ENCODE results near the gene CTSA. TPM values are rescaled to one million over a fixed set of nuclear protein-coding genes. Genes with fewer than 3 reads are reported as not detected.

The CTSA gene
- total RNA-seq: 100 to 1,000 TPM in 1 of 2 donors, 10 to 100 TPM in 1; 83.8 to 116 TPM

DNA sequence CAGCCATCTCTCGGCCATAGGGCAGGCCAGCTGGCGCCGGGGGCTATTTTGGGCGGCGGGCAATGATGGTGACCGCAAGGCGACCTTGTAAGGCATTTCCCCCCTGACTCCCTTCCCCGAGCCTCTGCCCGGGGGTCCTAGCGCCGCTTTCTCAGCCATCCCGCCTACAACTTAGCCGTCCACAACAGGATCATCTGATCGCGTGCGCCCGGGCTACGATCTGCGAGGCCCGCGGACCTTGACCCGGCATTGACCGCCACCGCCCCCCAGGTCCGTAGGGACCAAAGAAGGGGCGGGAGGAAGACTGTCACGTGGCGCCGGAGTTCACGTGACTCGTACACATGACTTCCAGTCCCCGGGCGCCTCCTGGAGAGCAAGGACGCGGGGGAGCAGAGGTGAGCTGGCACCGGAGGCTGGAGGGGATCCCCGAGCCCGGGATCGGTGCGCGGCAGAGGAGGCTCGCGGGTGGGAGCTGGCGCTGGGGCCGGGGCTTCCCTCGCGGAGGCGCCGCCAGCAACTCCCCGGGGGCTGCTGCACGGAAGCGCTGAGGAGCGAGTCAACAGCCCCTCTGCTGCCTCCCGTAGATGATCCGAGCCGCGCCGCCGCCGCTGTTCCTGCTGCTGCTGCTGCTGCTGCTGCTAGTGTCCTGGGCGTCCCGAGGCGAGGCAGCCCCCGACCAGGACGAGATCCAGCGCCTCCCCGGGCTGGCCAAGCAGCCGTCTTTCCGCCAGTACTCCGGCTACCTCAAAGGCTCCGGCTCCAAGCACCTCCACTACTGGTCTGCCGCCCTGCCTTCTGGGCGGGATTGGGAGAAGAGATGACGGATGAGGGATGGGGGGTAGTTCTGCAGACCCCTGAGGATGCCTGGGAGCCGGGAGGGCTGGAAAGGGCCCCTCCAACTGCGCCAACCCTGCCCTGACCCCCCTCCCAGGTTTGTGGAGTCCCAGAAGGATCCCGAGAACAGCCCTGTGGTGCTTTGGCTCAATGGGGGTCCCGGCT, at the start of gene CTSA, which contains the start of gene NEURL2:
Gene CTSA, plus strand, starts transcription at position 351 of the 999 bp plus-strand sequence. Its CDS starts 234 bp downstream, at position 585.
Gene NEURL2, minus strand, starts transcription at position 224 of the 999 bp plus-strand sequence. Its CDS starts 217 bp downstream, at position 7.
- peak within 1 kb of the TSS; percentile 65 to 82 for H3K4me3 ChIP-seq
- peaks cover 36% of the 10 kb centered on the region for H3K36me3 ChIP-seq
- DNase-seq (ENCODE audit: low spot score): peak; percentile 97

DNA sequence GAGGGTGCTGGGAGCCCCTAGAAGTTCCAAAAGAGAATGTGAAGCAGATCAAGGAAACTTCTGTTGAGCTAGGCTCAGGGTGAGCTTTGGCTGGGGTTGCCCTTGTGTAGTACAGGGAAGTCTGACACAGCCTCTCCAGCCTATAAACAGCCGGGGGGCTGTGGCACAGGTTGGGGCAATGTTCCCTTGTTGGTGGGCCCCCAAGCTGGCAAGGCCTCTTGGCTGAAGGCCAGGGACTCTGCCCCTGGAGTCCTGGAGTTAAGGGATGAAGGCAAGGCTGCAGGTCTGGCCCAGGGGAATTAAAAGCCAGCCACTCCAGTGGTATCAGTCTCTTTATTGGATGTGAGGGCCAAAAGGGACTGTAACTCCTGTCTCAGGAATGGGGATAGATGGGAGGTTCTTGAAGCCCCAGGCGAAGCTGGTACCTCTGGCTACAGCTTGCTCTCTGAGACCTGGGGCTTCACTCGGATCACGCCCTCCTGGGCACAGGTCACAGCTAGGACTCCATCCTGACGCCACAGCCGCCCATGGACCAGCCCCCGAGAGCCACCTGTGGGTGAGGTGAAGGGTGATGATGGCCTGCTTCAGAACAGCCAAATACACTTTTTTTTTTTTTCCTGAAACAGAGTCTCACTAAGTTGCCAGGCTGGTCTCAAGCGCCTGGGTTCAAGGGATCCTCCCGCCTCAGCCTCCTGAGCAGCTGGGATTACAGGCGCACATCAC, 49.6 kb upstream of the CTSA start:
- peaks cover 52% of the 10 kb centered on the region for H3K36me3 ChIP-seq
- DNase-seq (ENCODE audit: low spot score): no peak

More for the DNA sequence above, at the start of gene CTSA, which contains the start of gene NEURL2:
- Histone ChIP-seq H3K27ac (peak within 1 kb of the TSS; percentile 83 to 92), H3K4me1 (peaks cover 0 to 27% of the 10 kb centered on the region in 2 donors), H3K9me3 (no peaks in the 10 kb centered on the region), H3K27me3 (no peaks in the 10 kb centered on the region)
- TF ChIP-seq, protein P1, sequence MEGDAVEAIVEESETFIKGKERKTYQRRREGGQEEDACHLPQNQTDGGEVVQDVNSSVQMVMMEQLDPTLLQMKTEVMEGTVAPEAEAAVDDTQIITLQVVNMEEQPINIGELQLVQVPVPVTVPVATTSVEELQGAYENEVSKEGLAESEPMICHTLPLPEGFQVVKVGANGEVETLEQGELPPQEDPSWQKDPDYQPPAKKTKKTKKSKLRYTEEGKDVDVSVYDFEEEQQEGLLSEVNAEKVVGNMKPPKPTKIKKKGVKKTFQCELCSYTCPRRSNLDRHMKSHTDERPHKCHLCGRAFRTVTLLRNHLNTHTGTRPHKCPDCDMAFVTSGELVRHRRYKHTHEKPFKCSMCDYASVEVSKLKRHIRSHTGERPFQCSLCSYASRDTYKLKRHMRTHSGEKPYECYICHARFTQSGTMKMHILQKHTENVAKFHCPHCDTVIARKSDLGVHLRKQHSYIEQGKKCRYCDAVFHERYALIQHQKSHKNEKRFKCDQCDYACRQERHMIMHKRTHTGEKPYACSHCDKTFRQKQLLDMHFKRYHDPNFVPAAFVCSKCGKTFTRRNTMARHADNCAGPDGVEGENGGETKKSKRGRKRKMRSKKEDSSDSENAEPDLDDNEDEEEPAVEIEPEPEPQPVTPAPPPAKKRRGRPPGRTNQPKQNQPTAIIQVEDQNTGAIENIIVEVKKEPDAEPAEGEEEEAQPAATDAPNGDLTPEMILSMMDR (IDR thresholded peaks at IDR 0.05): no peak

DNA sequence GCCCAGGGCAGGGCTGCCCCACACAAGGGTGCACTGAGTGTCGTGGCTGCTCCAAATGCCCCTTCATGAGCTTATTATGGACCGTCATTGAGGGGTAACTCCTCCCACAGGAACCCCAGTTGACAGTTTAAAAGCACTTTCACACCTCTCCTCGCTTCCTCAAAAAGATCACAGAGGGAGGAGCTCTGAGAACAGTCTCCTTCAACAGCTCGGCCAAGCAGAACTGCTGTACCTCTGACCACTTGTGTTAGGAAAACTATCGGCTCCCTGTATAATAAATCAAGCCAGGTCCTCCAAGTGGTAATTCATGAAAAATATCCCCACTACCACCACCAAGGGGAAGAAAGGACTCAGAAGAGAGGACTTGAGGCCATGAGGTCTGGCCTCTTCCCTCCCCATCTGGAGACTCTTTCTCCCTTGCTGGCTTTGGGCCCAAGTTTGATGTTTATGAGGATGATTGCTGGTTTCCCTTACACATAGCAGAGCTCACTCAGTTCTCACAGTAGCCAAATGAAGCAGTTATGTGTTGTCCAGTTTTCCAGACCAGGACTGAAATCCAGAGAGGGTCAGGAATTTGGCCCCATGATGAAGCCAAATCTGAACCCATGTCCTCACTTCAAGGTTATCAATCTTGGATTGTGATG, 48.8 kb upstream of the CTSA start:
- peaks cover 60% of the 10 kb centered on the region for H3K36me3 ChIP-seq
- H3K4me1 ChIP-seq: peaks cover 0 to 29% of the 10 kb centered on the region in 2 donors
- H3K9me3 ChIP-seq: no peaks in the 10 kb centered on the region
- no peak for DNase-seq (ENCODE audit: low spot score)
- H3K27ac ChIP-seq: peak overlapping the region; percentile 29 to 57
- TF ChIP-seq, protein P1 (IDR thresholded peaks at IDR 0.05): no peak
- H3K27me3 ChIP-seq: no peaks in the 10 kb centered on the region
- H3K4me3 ChIP-seq: no peak overlapping the region

More for the DNA sequence above, 49.6 kb upstream of the CTSA start:
- Histone ChIP-seq H3K27me3 (no peaks in the 10 kb centered on the region), H3K4me1 (peaks cover 0 to 36% of the 10 kb centered on the region in 2 donors), H3K4me3 (no peak overlapping the region), H3K9me3 (no peaks in the 10 kb centered on the region), H3K27ac (peak overlapping the region; percentile 33 to 57)
- TF ChIP-seq, protein P1 (IDR thresholded peaks at IDR 0.05): no peak

DNA sequence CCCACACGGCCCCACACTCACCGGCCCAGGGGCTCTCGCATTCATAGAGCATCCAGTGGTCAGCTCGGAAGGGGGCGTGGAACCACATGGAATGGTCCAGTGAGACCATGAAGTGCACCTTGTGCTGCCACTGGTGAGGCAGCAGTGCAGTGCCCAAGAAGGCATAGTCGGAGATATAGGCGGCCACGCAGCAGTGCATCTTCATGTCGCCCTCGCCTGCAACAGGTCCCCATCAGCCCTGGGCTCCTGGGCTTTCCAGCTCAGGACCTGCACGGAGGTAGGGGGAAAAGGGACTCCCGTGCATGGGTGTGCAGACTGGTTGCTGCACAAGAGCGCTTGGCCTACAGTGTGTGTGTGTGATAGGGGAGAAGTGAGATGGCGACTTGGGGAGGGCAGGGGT, 47.6 kb upstream of the CTSA start:
- H3K36me3 ChIP-seq: peaks cover 68% of the 10 kb centered on the region
- DNase-seq (ENCODE audit: low spot score): no peak
- H3K27me3 ChIP-seq: no peaks in the 10 kb centered on the region
- no peaks in the 10 kb centered on the region for H3K9me3 ChIP-seq
- H3K27ac ChIP-seq: peak overlapping the region in 1 of 2 donors; percentile 57
- TF ChIP-seq, protein P1 (IDR thresholded peaks at IDR 0.05): no peak
- H3K4me1 ChIP-seq: peaks cover 0 to 29% of the 10 kb centered on the region in 2 donors
- no peak overlapping the region for H3K4me3 ChIP-seq

DNA sequence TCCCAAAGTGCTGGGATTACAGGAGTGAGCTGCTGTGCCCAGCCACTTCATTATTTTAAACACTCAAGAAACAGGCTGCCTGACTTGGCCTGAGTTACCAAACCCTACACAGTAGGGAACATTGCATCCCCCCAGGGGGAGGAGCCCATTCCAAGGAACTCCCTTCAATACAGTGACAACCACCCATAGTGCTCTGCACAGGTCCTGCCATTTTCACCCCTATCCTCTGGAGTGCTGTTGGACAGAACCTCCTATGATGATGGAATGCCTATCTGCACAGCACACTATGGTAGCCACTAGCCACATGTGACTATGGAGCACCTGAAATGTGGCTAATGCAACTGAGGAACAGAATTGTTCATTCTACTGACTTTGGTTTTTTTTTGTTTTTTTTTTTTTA, 45.7 kb upstream of the CTSA start:
- H3K4me1 ChIP-seq: peaks cover 0 to 29% of the 10 kb centered on the region in 2 donors
- H3K27ac ChIP-seq: no peak overlapping the region
- no peaks in the 10 kb centered on the region for H3K9me3 ChIP-seq
- H3K4me3 ChIP-seq: no peak overlapping the region
- TF ChIP-seq, protein P1 (IDR thresholded peaks at IDR 0.05): no peak
- H3K27me3 ChIP-seq: no peaks in the 10 kb centered on the region
- peaks cover 61% of the 10 kb centered on the region for H3K36me3 ChIP-seq
- DNase-seq (ENCODE audit: low spot score): no peak
